CD4-positive, alpha-beta T cell (primary cell): ENCODE data around the gene WDFY3. TPM values are rescaled to one million over a fixed set of nuclear protein-coding genes. Genes with fewer than 3 reads are reported as not detected.

Source experiments
- ATAC-seq: fragments of 200-7000 bp; cut with Tn5 transposase; one replicate; pipeline ENCODE4 v1.10.0; 2022; ENCODE audit warnings: mild to moderate bottlenecking; ENCODE audit not compliant: poor library complexity
- CTCF ChIA-PET: fragments of 350-600 bp; sonication (Branson Sonifier 250); formaldehyde crosslinking; loops from one replicate; lab custom pipeline; 2021; ENCODE audit warnings: antibody characterized with exemption, inconsistent platforms; lab: Charles Lee
- POLR2A ChIA-PET: fragments of 350-600 bp; sonication (Branson Sonifier 250); formaldehyde crosslinking; loops from one replicate; lab custom pipeline; 2021; ENCODE audit warnings: antibody characterized with exemption, inconsistent platforms; lab: Charles Lee
- DNase-seq, 14 experiments: peaks; one replicate each; pipeline ENCODE4 v3.0.0-alpha.2; 2013 to 2020; ENCODE audit warnings: mixed read lengths in 2 of 14
- H3K27ac ChIP-seq, 2 donors: one replicate each; pipeline versions ENCODE4 v1.5.1 to v1.7.0; 2013; ENCODE audit warnings: low read length in 2 of 2, low read depth in 1 of 2, mild to moderate bottlenecking in 1 of 2
- H3K27me3 ChIP-seq, 2 experiments: 1 replicate in 1 of 2; 2 replicates in 1 of 2; pipeline versions ENCODE4 v1.6.1 to v1.7.0; 2013; ENCODE audit warnings: low read length in 2 of 2, control low read depth in 1 of 2, mild to moderate bottlenecking in 1 of 2, moderate library complexity in 1 of 2; ENCODE audit not compliant: insufficient read depth in 2 of 2, control insufficient read depth in 1 of 2
- H3K36me3 ChIP-seq: one replicate; pipeline ENCODE4 v1.6.1; 2013; ENCODE audit warnings: low read length, control low read depth; ENCODE audit not compliant: insufficient read depth
- H3K4me1 ChIP-seq: one replicate; pipeline ENCODE4 v1.6.1; 2013; ENCODE audit warnings: low read length, control low read depth; ENCODE audit not compliant: insufficient read depth
- H3K4me3 ChIP-seq: one replicate; pipeline ENCODE4 v1.5.1; 2013; ENCODE audit warnings: mild to moderate bottlenecking, low read length, moderate library complexity
- H3K9me3 ChIP-seq, 2 experiments: 1 replicate in 1 of 2; 2 replicates in 1 of 2; pipeline versions ENCODE4 v1.6.1 to v1.7.0; 2013; ENCODE audit warnings: low read length in 2 of 2, mild to moderate bottlenecking in 2 of 2, control low read depth in 1 of 2, moderate library complexity in 1 of 2; ENCODE audit not compliant: control insufficient read depth in 1 of 2, insufficient read depth in 1 of 2
- H3K27ac Mint-ChIP-seq: one replicate; pipeline ENCODE4 v1.8.0; 2020; ENCODE audit warnings: mixed read lengths
- H3K27me3 Mint-ChIP-seq: one replicate; pipeline ENCODE4 v1.8.0; 2021; ENCODE audit warnings: mixed read lengths
- H3K36me3 Mint-ChIP-seq: one replicate; pipeline ENCODE4 v1.8.0; 2021; ENCODE audit warnings: low read depth, mixed read lengths
- H3K4me1 Mint-ChIP-seq: one replicate; pipeline ENCODE4 v1.8.0; 2021; ENCODE audit warnings: low read depth, mixed read lengths
- H3K4me3 Mint-ChIP-seq: one replicate; pipeline ENCODE4 v1.8.0; 2020; ENCODE audit warnings: mild to moderate bottlenecking, mixed read lengths
- H3K9me3 Mint-ChIP-seq: one replicate; pipeline ENCODE4 v1.8.0; 2020; ENCODE audit warnings: mixed read lengths
- CTCF ChIP-seq: fragments of 200-600 bp; IDR thresholded peaks from one replicate; pipeline ENCODE4 v1.8.0; 2022; ENCODE audit warnings: antibody characterized with exemption, mild to moderate bottlenecking
- intact Hi-C, 2 experiments: fragments of 100-400 bp; cut with DNase I in 1 of 2; cut with micrococcal nuclease in 1 of 2; formaldehyde crosslinking; loops; one replicate each; pipeline versions ENCODE4 v1.15.1 to v1.9.0; 2023 to 2025; cut with DNase I, micrococcal nuclease
- total RNA-seq, 174 experiments: library from RNA in 2 of 174; stranded (reverse) in 2 of 174; gene quantifications; one replicate each; pipeline ENCODE4 v1.2.3 and lab custom pipeline; 2021 to 2026

Gene WDFY3
- total RNA-seq, 2 experiments from 2014 or later: 0.60 to 0.75 TPM

DNA sequence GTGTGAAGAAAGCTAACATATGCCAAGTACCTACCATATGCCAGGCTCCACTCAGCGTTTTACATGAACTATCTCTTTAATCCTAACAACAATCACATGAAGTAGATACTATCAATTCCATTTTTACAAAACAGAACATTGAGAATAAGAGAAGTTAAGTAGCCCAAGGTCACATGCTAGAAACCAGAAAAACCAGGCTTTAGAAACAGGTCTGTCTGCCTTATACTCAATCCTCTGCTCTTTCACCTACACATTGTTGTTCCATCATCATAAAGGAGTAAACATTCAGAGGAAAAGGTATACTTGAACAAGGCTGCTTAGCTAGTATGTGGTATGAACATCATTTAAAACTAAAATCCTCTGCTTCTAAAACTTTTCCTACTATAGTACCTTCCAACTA, 42.1 kb downstream of the WDFY3 start:
- Histone ChIP-seq H3K9me3 (no peaks in the 10 kb centered on the region), H3K4me3 (no peak overlapping the region), H3K27ac (no peak overlapping the region), H3K4me1 (no peaks in the 10 kb centered on the region), H3K27me3 (no peaks in the 10 kb centered on the region), H3K36me3 (no peaks in the 10 kb centered on the region)
- TF ChIP-seq CTCF: no peak
- no peaks in the 10 kb centered on the region for H3K36me3 Mint-ChIP-seq
- ATAC-seq: no peak
- intact Hi-C loops: no loop called here
- H3K4me3 Mint-ChIP-seq: no peak overlapping the region
- no peaks in the 10 kb centered on the region for H3K4me1 Mint-ChIP-seq
- no peak for DNase-seq
- H3K27ac Mint-ChIP-seq: no peak overlapping the region
- CTCF ChIA-PET: no interaction called here
- H3K27me3 Mint-ChIP-seq: no peaks in the 10 kb centered on the region
- H3K9me3 Mint-ChIP-seq: no peaks in the 10 kb centered on the region
- POLR2A ChIA-PET: no interaction called here

GRCh38 chr4:84920617-84921016, 45.9 kb downstream of the WDFY3 start:
- H3K9me3 Mint-ChIP-seq: no peaks in the 10 kb centered on the region
- H3K4me1 Mint-ChIP-seq: no peaks in the 10 kb centered on the region
- no peaks in the 10 kb centered on the region for H3K36me3 Mint-ChIP-seq
- Histone ChIP-seq H3K9me3 (no peaks in the 10 kb centered on the region), H3K27me3 (no peaks in the 10 kb centered on the region), H3K4me1 (no peaks in the 10 kb centered on the region), H3K27ac (no peak overlapping the region), H3K4me3 (no peak overlapping the region), H3K36me3 (no peaks in the 10 kb centered on the region)
- no peak overlapping the region for H3K4me3 Mint-ChIP-seq
- no peak for DNase-seq
- peaks cover 4% of the 10 kb centered on the region for H3K27me3 Mint-ChIP-seq
- CTCF ChIA-PET: no interaction called here
- intact Hi-C loops: no loop called here
- no peak overlapping the region for H3K27ac Mint-ChIP-seq
- no peak for ATAC-seq
- TF ChIP-seq CTCF: no peak
- POLR2A ChIA-PET: no interaction called here

DNA sequence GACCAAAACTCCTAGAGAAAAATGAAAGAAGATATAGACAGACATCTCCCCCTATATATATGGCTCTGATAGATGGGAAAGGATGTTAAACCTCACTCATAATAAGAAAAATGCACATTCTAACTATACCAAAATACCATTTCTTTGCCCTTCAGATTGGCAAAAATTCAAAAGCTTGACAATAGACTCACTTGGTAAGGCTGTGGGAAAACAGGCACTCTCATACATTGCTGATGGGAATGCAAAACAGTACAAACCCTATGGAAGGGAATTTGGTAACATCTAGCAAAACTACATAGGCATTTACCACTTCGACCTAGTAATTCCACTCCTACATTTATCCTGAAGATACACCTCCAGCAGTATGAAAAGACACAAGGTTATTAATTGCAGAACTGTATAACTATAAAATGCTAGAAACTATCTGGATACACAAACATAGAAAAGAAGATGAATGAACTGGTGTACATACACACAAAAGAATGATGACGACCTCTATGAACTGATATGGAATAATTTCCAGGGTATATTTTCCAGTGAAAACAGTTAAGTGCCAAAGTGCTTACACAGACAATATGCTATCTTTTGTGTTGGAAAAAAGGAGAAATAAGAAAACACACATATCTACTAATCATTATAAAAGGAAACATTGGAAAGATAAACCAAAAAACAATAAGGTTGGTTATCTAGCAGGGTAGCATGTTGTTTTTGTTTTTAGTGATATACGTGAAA, 48.5 kb downstream of the WDFY3 start:
- Mint-ChIP-seq H3K4me3 (no peak overlapping the region), H3K9me3 (peaks cover 3% of the 10 kb centered on the region), H3K4me1 (no peaks in the 10 kb centered on the region), H3K36me3 (no peaks in the 10 kb centered on the region), H3K27ac (no peak overlapping the region), H3K27me3 (peaks cover 4% of the 10 kb centered on the region)
- no peaks in the 10 kb centered on the region for H3K36me3 ChIP-seq
- ChIA-PET POLR2A (no interaction called here), CTCF (no interaction called here)
- no peaks in the 10 kb centered on the region for H3K9me3 ChIP-seq
- no peak for TF ChIP-seq CTCF
- no peaks in the 10 kb centered on the region for H3K4me1 ChIP-seq
- intact Hi-C loops: no loop called here
- no peak overlapping the region for H3K27ac ChIP-seq
- no peak overlapping the region for H3K4me3 ChIP-seq
- no peak for DNase-seq
- no peaks in the 10 kb centered on the region for H3K27me3 ChIP-seq
- ATAC-seq: no peak
